Astrocyte (in vitro differentiated cells and primary cell): ENCODE results near the gene TMIGD2. TPM values are rescaled to one million over a fixed set of nuclear protein-coding genes. Genes with fewer than 3 reads are reported as not detected.
"Not testable (repeated sequence)": the region's sequence is repeated elsewhere in the genome, so short reads cannot be mapped to it uniquely, and the experiment has no call there.

Experiments
- DNase-seq: peaks from one replicate; pipeline ENCODE4 v3.0.0-alpha.2; 2010; ENCODE audit warnings: low read depth
- FAIRE-seq: peaks from 2 replicates; lab custom pipeline; 2011; peaks lifted over from hg19 to GRCh38; lab: Jason Lieb, UNC
- H2AFZ ChIP-seq: 2 replicates; pipeline ENCODE4 v1.6.0; 2012; ENCODE audit warnings: low read depth, low read length, inconsistent platforms
- H3K27ac ChIP-seq: 2 replicates; pipeline ENCODE4 v1.5.1; 2011; ENCODE audit warnings: low read depth, low read length, inconsistent platforms
- H3K27me3 ChIP-seq: 2 replicates; pipeline ENCODE4 v1.6.0; 2011; ENCODE audit warnings: low read length, inconsistent platforms; ENCODE audit not compliant: insufficient read depth
- H3K36me3 ChIP-seq: 2 replicates; pipeline ENCODE4 v1.5.1; 2011; ENCODE audit warnings: low read length, inconsistent platforms; ENCODE audit not compliant: insufficient read depth
- H3K4me1 ChIP-seq: 2 replicates; pipeline ENCODE4 v1.5.1; 2011; ENCODE audit warnings: low read length, inconsistent platforms; ENCODE audit not compliant: insufficient read depth
- H3K4me2 ChIP-seq: 2 replicates; pipeline ENCODE4 v1.6.0; 2012; ENCODE audit warnings: low read length, inconsistent platforms
- H3K4me3 ChIP-seq: 2 replicates; pipeline ENCODE4 v1.5.1; 2011; ENCODE audit warnings: low read depth, mild to moderate bottlenecking, low read length, inconsistent platforms; ENCODE audit not compliant: insufficient read depth
- H3K79me2 ChIP-seq: 2 replicates; pipeline ENCODE4 v1.6.0; 2012; ENCODE audit warnings: mild to moderate bottlenecking, low read length, inconsistent platforms; ENCODE audit not compliant: insufficient read depth
- H3K9ac ChIP-seq: 2 replicates; pipeline ENCODE4 v1.6.0; 2012; ENCODE audit warnings: mild to moderate bottlenecking, low read length, inconsistent platforms
- H3K9me3 ChIP-seq: 2 replicates; pipeline ENCODE4 v1.5.1; 2012; ENCODE audit warnings: low read depth, mild to moderate bottlenecking, low read length, inconsistent platforms; ENCODE audit not compliant: insufficient read depth
- H4K20me1 ChIP-seq: 2 replicates; pipeline ENCODE4 v1.6.0; 2012; ENCODE audit warnings: low read length, inconsistent platforms; ENCODE audit not compliant: insufficient read depth
- H3K27ac Mint-ChIP-seq: one replicate; pipeline ENCODE4 v1.8.0; 2021; ENCODE audit warnings: mild to moderate bottlenecking, mixed read lengths; ENCODE audit not compliant: unreplicated experiment
- H3K27me3 Mint-ChIP-seq: one replicate; pipeline ENCODE4 v1.8.0; 2021; ENCODE audit warnings: low read depth, mixed read lengths; ENCODE audit not compliant: unreplicated experiment
- H3K36me3 Mint-ChIP-seq: one replicate; pipeline ENCODE4 v1.8.0; 2021; ENCODE audit warnings: low read depth, mixed read lengths; ENCODE audit not compliant: unreplicated experiment
- H3K4me1 Mint-ChIP-seq: one replicate; pipeline ENCODE4 v1.8.0; 2021; ENCODE audit warnings: low read depth, mixed read lengths; ENCODE audit not compliant: unreplicated experiment
- H3K4me3 Mint-ChIP-seq: one replicate; pipeline ENCODE4 v1.8.0; 2021; ENCODE audit warnings: mild to moderate bottlenecking, moderate library complexity, mixed read lengths; ENCODE audit not compliant: unreplicated experiment
- H3K9me3 Mint-ChIP-seq: one replicate; pipeline ENCODE4 v1.8.0; 2021; ENCODE audit warnings: mild to moderate bottlenecking, mixed read lengths; ENCODE audit not compliant: unreplicated experiment
- CTCF ChIP-seq: IDR thresholded peaks from 2 replicates; pipeline ENCODE4 v1.5.1; 2011; ENCODE audit warnings: low read depth, mild to moderate bottlenecking, inconsistent platforms, low read length, moderate library complexity; ENCODE audit not compliant: insufficient read depth
- EZH2 ChIP-seq: IDR thresholded peaks from 2 replicates; pipeline ENCODE4 v1.6.1; 2012; ENCODE audit warnings: mild to moderate bottlenecking, low read length, inconsistent platforms; ENCODE audit not compliant: insufficient read depth
- total RNA-seq: library from RNA; stranded (reverse); gene quantifications from 2 replicates; pipeline ENCODE4 v1.2.1, GENCODE V29; 2021

TMIGD2 gene
- total RNA-seq, 1 donor from 2014 or later, result not detected

GRCh38 chr19:4291184-4291732 lies 10.9 kb downstream of the TMIGD2 start:
- H3K9ac ChIP-seq, result no peak overlapping the region
- H3K9me3 Mint-ChIP-seq, result peaks cover 2% of the 10 kb centered on the region
- no peaks in the 10 kb centered on the region for H3K36me3 ChIP-seq
- H3K27me3 ChIP-seq, result peaks cover 6% of the 10 kb centered on the region
- H3K4me1 ChIP-seq, result no peaks in the 10 kb centered on the region
- H4K20me1 ChIP-seq, result no peaks in the 10 kb centered on the region
- no peaks in the 10 kb centered on the region for H3K4me1 Mint-ChIP-seq
- DNase-seq, result no peak
- no peaks in the 10 kb centered on the region for H3K9me3 ChIP-seq
- H3K4me3 Mint-ChIP-seq, result no peak overlapping the region
- no peak overlapping the region for H3K27ac ChIP-seq
- no peaks in the 10 kb centered on the region for H3K36me3 Mint-ChIP-seq
- H3K4me3 ChIP-seq, result no peak overlapping the region
- H3K27me3 Mint-ChIP-seq, result peaks cover 29% of the 10 kb centered on the region
- no peak for FAIRE-seq
- TF ChIP-seq EZH2, result no peak
- no peak for TF ChIP-seq CTCF
- no peak overlapping the region for H2AFZ ChIP-seq
- no peak overlapping the region for H3K4me2 ChIP-seq
- H3K27ac Mint-ChIP-seq, result no peak overlapping the region
- no peaks in the 10 kb centered on the region for H3K79me2 ChIP-seq

GRCh38 chr19:4288091-4288777 lies 14.0 kb downstream of the TMIGD2 start:
- Mint-ChIP-seq H3K9me3 (peaks cover 2% of the 10 kb centered on the region), H3K27ac (peak overlapping the region; percentile 47), H3K36me3 (no peaks in the 10 kb centered on the region), H3K27me3 (peaks cover 28% of the 10 kb centered on the region), H3K4me1 (no peaks in the 10 kb centered on the region), H3K4me3 (no peak overlapping the region)
- H3K9ac ChIP-seq, result no peak overlapping the region
- no peak for DNase-seq
- TF ChIP-seq CTCF, result no peak
- no peak for TF ChIP-seq EZH2
- no peaks in the 10 kb centered on the region for H3K9me3 ChIP-seq
- no peaks in the 10 kb centered on the region for H3K4me1 ChIP-seq
- no peak for FAIRE-seq
- H3K79me2 ChIP-seq, result no peaks in the 10 kb centered on the region
- no peak overlapping the region for H2AFZ ChIP-seq
- no peaks in the 10 kb centered on the region for H4K20me1 ChIP-seq
- H3K4me3 ChIP-seq, result no peak overlapping the region
- H3K4me2 ChIP-seq, result no peak overlapping the region
- H3K27ac ChIP-seq, result no peak overlapping the region
- peaks cover 10% of the 10 kb centered on the region for H3K27me3 ChIP-seq
- H3K36me3 ChIP-seq, result no peaks in the 10 kb centered on the region

GRCh38 chr19:4286141-4286540 lies 16.0 kb downstream of the TMIGD2 start:
- H3K27ac ChIP-seq, H3K36me3 ChIP-seq, H3K4me1 ChIP-seq, H3K4me1 Mint-ChIP-seq, H3K4me3 Mint-ChIP-seq, FAIRE-seq, H3K4me2 ChIP-seq, H3K9me3 Mint-ChIP-seq, H3K36me3 Mint-ChIP-seq, H3K9ac ChIP-seq, DNase-seq, H3K27ac Mint-ChIP-seq, H3K4me3 ChIP-seq, H3K9me3 ChIP-seq, H4K20me1 ChIP-seq, H2AFZ ChIP-seq, H3K79me2 ChIP-seq: not testable (repeated sequence)
- peaks cover 44% of the 10 kb centered on the region for H3K27me3 Mint-ChIP-seq
- peaks cover 19% of the 10 kb centered on the region for H3K27me3 ChIP-seq
